Retinal pigment epithelial cell (primary cell): Measurements from ENCODE around the gene PTBP3.

Experiments used
- DNase-seq: peaks from one replicate; pipeline ENCODE4 v3.0.0-alpha.2; 2010; ENCODE audit warnings: low read depth
- H3K4me3 ChIP-seq: 2 replicates; pipeline ENCODE4 v1.5.1; 2011; ENCODE audit warnings: mild to moderate bottlenecking, low read length, control low read depth, moderate library complexity
- CTCF ChIP-seq: conservative IDR thresholded peaks from 2 replicates; pipeline ENCODE4 v1.5.1; 2011; ENCODE audit warnings: low read depth, low read length, control low read depth, inconsistent platforms

PTBP3 gene

GRCh38 chr9:112258106-112258505 lies 75.3 kb downstream of the PTBP3 start:
- no peak for DNase-seq
- no peak for TF ChIP-seq CTCF

GRCh38 chr9:112252194-112252593 lies 81.2 kb downstream of the PTBP3 start:
- no peak for TF ChIP-seq CTCF
- no peak for DNase-seq

More at GRCh38 chr9:112258106-112258505, 75.3 kb downstream of the PTBP3 start:
- H3K4me3 ChIP-seq: no peak overlapping the region

GRCh38 chr9:112249277-112249676 lies 84.1 kb downstream of the PTBP3 start:
- H3K4me3 ChIP-seq: no peak overlapping the region

More at GRCh38 chr9:112252194-112252593, 81.2 kb downstream of the PTBP3 start:
- H3K4me3 ChIP-seq: no peak overlapping the region

GRCh38 chr9:112248722-112249121 lies 84.7 kb downstream of the PTBP3 start:
- DNase-seq: no peak
- no peak for TF ChIP-seq CTCF
- H3K4me3 ChIP-seq: no peak overlapping the region

More at GRCh38 chr9:112249277-112249676, 84.1 kb downstream of the PTBP3 start:
- no peak for DNase-seq
- no peak for TF ChIP-seq CTCF

- H3K4me3 ChIP-seq: no peak overlapping the region
- no peak for TF ChIP-seq CTCF
- DNase-seq: no peak
Measured at GRCh38 chr9:112247090-112247489, 86.3 kb downstream of the PTBP3 start.

GRCh38 chr9:112245126-112245525 lies 88.3 kb downstream of the PTBP3 start:
- TF ChIP-seq CTCF: no peak
- H3K4me3 ChIP-seq: no peak overlapping the region
- DNase-seq: no peak

GRCh38 chr9:112242147-112242804 lies 91.1 kb downstream of the PTBP3 start:
- no peak for TF ChIP-seq CTCF
- no peak for DNase-seq
- H3K4me3 ChIP-seq: no peak overlapping the region
